Measurements from ENCODE around the gene C7. TPM values are rescaled to one million over a fixed set of nuclear protein-coding genes. Genes with fewer than 3 reads are reported as not detected.

Gene C7
- total RNA-seq, 2 donors from 2014 or later: 0.88 to 2.7 TPM

DNA sequence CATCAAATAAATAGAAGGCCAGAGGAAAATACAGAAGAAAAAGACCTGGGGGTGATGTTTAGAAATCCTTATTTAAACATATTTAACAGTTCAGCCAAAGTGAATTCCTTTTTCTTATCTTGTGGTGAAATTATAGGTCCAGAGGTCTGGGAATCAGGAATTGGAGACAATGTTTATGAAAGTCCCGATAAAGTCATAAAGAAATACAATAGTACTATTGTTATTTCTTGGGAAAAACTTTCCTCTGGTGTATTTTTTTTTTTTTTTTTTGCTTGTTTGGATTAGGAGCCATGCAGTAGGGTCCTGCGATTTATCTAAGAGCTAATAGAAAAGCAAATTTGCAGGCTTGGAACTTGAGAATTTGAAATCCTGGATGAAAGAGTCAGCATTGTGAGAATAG is 426 bp downstream of the C7 start:
- Histone ChIP-seq H3K27ac (ENCODE audit: low read depth, low read length) (no peak overlapping the region), H3K4me3 (ENCODE audit: low read length) (no peak overlapping the region), H3K36me3 (ENCODE audit: control insufficient read depth, insufficient read depth, low read length) (no peaks in the 10 kb centered on the region), H3K9ac (ENCODE audit: extremely low read depth, low read length, poor library complexity, severe bottlenecking) (no peak overlapping the region), H3K4me1 (ENCODE audit: control insufficient read depth, insufficient read depth, low read length) (peaks cover 3% of the 10 kb centered on the region), H3K27me3 (ENCODE audit: control insufficient read depth, insufficient read depth, low read length, poor library complexity, severe bottlenecking) (no peaks in the 10 kb centered on the region), H3K9me3 (ENCODE audit: control insufficient read depth, low read length) (no peaks in the 10 kb centered on the region)
- no peak for DNase-seq
- H3K4me3 Mint-ChIP-seq: no peak overlapping the region
- no peaks in the 10 kb centered on the region for H3K36me3 Mint-ChIP-seq (ENCODE audit: low read depth)
- 83 to 88% methylated on average over 2 of the region's 2 CpGs for WGBS, 2 experiments (ENCODE audit: insufficient coverage in 1 of 2, insufficient read length in 1 of 2)
- TF ChIP-seq, protein P1, sequence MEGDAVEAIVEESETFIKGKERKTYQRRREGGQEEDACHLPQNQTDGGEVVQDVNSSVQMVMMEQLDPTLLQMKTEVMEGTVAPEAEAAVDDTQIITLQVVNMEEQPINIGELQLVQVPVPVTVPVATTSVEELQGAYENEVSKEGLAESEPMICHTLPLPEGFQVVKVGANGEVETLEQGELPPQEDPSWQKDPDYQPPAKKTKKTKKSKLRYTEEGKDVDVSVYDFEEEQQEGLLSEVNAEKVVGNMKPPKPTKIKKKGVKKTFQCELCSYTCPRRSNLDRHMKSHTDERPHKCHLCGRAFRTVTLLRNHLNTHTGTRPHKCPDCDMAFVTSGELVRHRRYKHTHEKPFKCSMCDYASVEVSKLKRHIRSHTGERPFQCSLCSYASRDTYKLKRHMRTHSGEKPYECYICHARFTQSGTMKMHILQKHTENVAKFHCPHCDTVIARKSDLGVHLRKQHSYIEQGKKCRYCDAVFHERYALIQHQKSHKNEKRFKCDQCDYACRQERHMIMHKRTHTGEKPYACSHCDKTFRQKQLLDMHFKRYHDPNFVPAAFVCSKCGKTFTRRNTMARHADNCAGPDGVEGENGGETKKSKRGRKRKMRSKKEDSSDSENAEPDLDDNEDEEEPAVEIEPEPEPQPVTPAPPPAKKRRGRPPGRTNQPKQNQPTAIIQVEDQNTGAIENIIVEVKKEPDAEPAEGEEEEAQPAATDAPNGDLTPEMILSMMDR (conservative IDR thresholded peaks at IDR 0.05): no peak
- peaks cover 25% of the 10 kb centered on the region for H3K4me1 Mint-ChIP-seq
- H3K27ac Mint-ChIP-seq: no peak overlapping the region
- H3K27me3 Mint-ChIP-seq (ENCODE audit: insufficient read depth): peaks cover 4% of the 10 kb centered on the region
- no peaks in the 10 kb centered on the region for H3K9me3 Mint-ChIP-seq

DNA sequence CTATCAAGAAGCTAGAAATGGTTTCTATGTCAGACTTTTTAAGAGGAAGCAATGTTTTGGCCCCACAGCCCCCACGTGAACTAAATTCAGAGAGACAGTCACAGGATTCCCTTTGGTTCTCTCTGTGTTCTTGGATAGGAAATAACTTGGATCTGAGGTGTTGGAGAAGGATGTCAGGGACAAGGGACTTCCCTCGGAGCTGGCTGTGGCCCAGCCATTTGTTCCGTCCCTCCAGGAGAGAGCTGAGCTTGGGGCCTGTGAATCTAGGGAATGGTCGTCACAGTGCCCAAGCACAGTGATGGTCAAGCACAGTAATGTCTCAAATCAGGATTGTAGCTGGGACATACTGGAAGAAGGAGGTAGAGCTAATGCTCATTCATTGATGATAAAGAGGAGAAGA is 2.0 kb downstream of the C7 start:
- WGBS, 2 experiments (ENCODE audit: insufficient coverage in 1 of 2, insufficient read length in 1 of 2): 80 to 86% methylated on average over 4 of the region's 4 CpGs
- Mint-ChIP-seq H3K36me3 (ENCODE audit: low read depth) (no peaks in the 10 kb centered on the region), H3K27me3 (ENCODE audit: insufficient read depth) (peaks cover 4% of the 10 kb centered on the region), H3K4me1 (peaks cover 30% of the 10 kb centered on the region), H3K27ac (no peak overlapping the region), H3K4me3 (no peak overlapping the region), H3K9me3 (no peaks in the 10 kb centered on the region)
- TF ChIP-seq, protein P1 (conservative IDR thresholded peaks at IDR 0.05): no peak
- DNase-seq: no peak
- H3K4me1 ChIP-seq (ENCODE audit: control insufficient read depth, insufficient read depth, low read length): peaks cover under 1% of the 10 kb centered on the region
- H3K36me3 ChIP-seq (ENCODE audit: control insufficient read depth, insufficient read depth, low read length): no peaks in the 10 kb centered on the region
- no peak overlapping the region for H3K9ac ChIP-seq (ENCODE audit: extremely low read depth, low read length, poor library complexity, severe bottlenecking)
- no peaks in the 10 kb centered on the region for H3K27me3 ChIP-seq (ENCODE audit: control insufficient read depth, insufficient read depth, low read length, poor library complexity, severe bottlenecking)
- no peaks in the 10 kb centered on the region for H3K9me3 ChIP-seq (ENCODE audit: control insufficient read depth, low read length)
- no peak overlapping the region for H3K27ac ChIP-seq (ENCODE audit: low read depth, low read length)
- H3K4me3 ChIP-seq (ENCODE audit: low read length): no peak overlapping the region

DNA sequence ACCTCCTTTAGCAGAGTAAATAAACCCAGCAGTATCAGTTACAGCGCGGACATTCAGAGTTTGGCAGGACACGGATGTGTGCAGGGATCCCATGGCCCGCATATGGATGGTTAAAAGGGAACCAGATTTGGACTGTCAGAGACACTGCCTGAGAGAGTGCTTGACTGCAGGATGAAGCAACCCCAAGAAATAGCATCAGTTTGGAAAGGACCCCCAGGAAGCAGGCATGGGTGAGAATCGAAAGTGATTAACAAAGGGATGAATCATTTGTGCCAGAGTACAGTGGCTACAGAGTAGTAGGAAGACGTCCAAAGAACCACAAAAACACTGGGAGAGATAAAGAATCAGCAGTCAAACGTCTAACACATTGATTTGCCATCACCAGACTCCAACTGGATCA is 5.5 kb downstream of the C7 start:
- peaks cover 3% of the 10 kb centered on the region for H3K9me3 Mint-ChIP-seq
- Histone ChIP-seq H3K4me1 (ENCODE audit: control insufficient read depth, insufficient read depth, low read length) (peaks cover 2% of the 10 kb centered on the region), H3K27ac (ENCODE audit: low read depth, low read length) (no peak overlapping the region), H3K9ac (ENCODE audit: extremely low read depth, low read length, poor library complexity, severe bottlenecking) (no peak overlapping the region), H3K27me3 (ENCODE audit: control insufficient read depth, insufficient read depth, low read length, poor library complexity, severe bottlenecking) (no peaks in the 10 kb centered on the region), H3K36me3 (ENCODE audit: control insufficient read depth, insufficient read depth, low read length) (no peaks in the 10 kb centered on the region), H3K9me3 (ENCODE audit: control insufficient read depth, low read length) (no peaks in the 10 kb centered on the region), H3K4me3 (ENCODE audit: low read length) (no peak overlapping the region)
- 70 to 71% methylated on average over 7 of the region's 7 CpGs for WGBS, 2 experiments (ENCODE audit: insufficient coverage in 1 of 2, insufficient read length in 1 of 2)
- H3K27ac Mint-ChIP-seq: no peak overlapping the region
- H3K4me1 Mint-ChIP-seq: peaks cover 22% of the 10 kb centered on the region
- DNase-seq: no peak
- no peaks in the 10 kb centered on the region for H3K36me3 Mint-ChIP-seq (ENCODE audit: low read depth)
- TF ChIP-seq, protein P1 (conservative IDR thresholded peaks at IDR 0.05): no peak
- no peak overlapping the region for H3K4me3 Mint-ChIP-seq
- peaks cover 4% of the 10 kb centered on the region for H3K27me3 Mint-ChIP-seq (ENCODE audit: insufficient read depth)
